GM12891 (cell line): ENCODE results near the gene FSD1.

ENCODE experiments used
- POLR2AphosphoS5 ChIP-seq: IDR thresholded peaks from 2 replicates; pipeline ENCODE4 v1.6.1; 2011; ENCODE audit warnings: low read depth, low read length, control low read depth
- TAF1 ChIP-seq: IDR thresholded peaks from 2 replicates; pipeline ENCODE4 v1.6.1; 2011; ENCODE audit warnings: low read depth, low read length, control low read depth

- TF ChIP-seq POLR2AphosphoS5 (no peak), TAF1 (no peak)
Observed at GRCh38 chr19:4371247-4372164, 67.1 kb downstream of the FSD1 start.
